H9 (cell line): ENCODE results near the gene FGD5. TPM values are rescaled to one million over a fixed set of nuclear protein-coding genes. Genes with fewer than 3 reads are reported as not detected.

Source experiments
- DNase-seq: peaks from one replicate; pipeline ENCODE4 v3.0.0-alpha.2; 2017
- H2AFZ ChIP-seq: one replicate; pipeline ENCODE4 v1.6.1; 2013; ENCODE audit warnings: mild to moderate bottlenecking, low read length, control low read depth, moderate library complexity
- H2AK5ac ChIP-seq: 2 replicates; pipeline ENCODE4 v1.6.1; 2013; ENCODE audit warnings: low read length, control low read depth, mixed read lengths; ENCODE audit not compliant: insufficient read length
- H2BK120ac ChIP-seq: one replicate; pipeline ENCODE4 v1.6.1; 2013; ENCODE audit warnings: low read depth, mild to moderate bottlenecking, low read length, control low read depth, inconsistent platforms; ENCODE audit not compliant: poor library complexity, severe bottlenecking
- H2BK12ac ChIP-seq: 2 replicates; pipeline ENCODE4 v1.6.1; 2013; ENCODE audit warnings: low read length, control low read depth, mixed read lengths, low read depth; ENCODE audit not compliant: insufficient read length
- H2BK15ac ChIP-seq: 2 replicates; pipeline ENCODE4 v1.6.1; 2013; ENCODE audit warnings: low read depth, low read length, control low read depth
- H2BK20ac ChIP-seq: one replicate; pipeline ENCODE4 v1.6.1; 2013; ENCODE audit warnings: low read depth, mild to moderate bottlenecking, low read length, control low read depth, inconsistent platforms; ENCODE audit not compliant: poor library complexity, severe bottlenecking
- H2BK5ac ChIP-seq: 2 replicates; pipeline ENCODE4 v1.6.1; 2013; ENCODE audit warnings: low read length, control low read depth, mixed read lengths; ENCODE audit not compliant: insufficient read length
- H3K14ac ChIP-seq: 2 replicates; pipeline ENCODE4 v1.6.1; 2013; ENCODE audit warnings: low read length, control low read depth; ENCODE audit not compliant: insufficient read depth
- H3K18ac ChIP-seq: 2 replicates; pipeline ENCODE4 v1.6.1; 2013; ENCODE audit warnings: low read depth, mild to moderate bottlenecking, mixed read lengths, low read length, control low read depth; ENCODE audit not compliant: insufficient read length
- H3K23ac ChIP-seq: 2 replicates; pipeline ENCODE4 v1.6.1; 2013; ENCODE audit warnings: low read length, control low read depth, mixed read lengths, low read depth; ENCODE audit not compliant: insufficient read length
- H3K23me2 ChIP-seq: 2 replicates; pipeline ENCODE4 v1.6.1; 2013; ENCODE audit warnings: low read depth, mild to moderate bottlenecking, mixed read lengths, low read length, control low read depth; ENCODE audit not compliant: insufficient read length, poor library complexity, severe bottlenecking
- H3K27ac ChIP-seq: 2 replicates; pipeline ENCODE4 v1.5.1; 2013; ENCODE audit warnings: low read length, control low read depth, mixed read lengths, low read depth; ENCODE audit not compliant: insufficient read length
- H3K27me3 ChIP-seq: 2 replicates; pipeline ENCODE4 v1.6.1; 2013; ENCODE audit warnings: low read length, control low read depth, inconsistent platforms; ENCODE audit not compliant: insufficient read depth
- H3K4ac ChIP-seq: 2 replicates; pipeline ENCODE4 v1.6.1; 2013; ENCODE audit warnings: low read depth, mild to moderate bottlenecking, control low read depth, inconsistent platforms, low read length, moderate library complexity
- H3K4me1 ChIP-seq: 2 replicates; pipeline ENCODE4 v1.6.1; 2013; ENCODE audit warnings: low read length, control low read depth, inconsistent platforms; ENCODE audit not compliant: insufficient read depth
- H3K4me2 ChIP-seq: 2 replicates; pipeline ENCODE4 v1.6.1; 2013; ENCODE audit warnings: low read length, control low read depth, mixed read lengths; ENCODE audit not compliant: insufficient read length, insufficient read depth
- H3K56ac ChIP-seq: 2 replicates; pipeline ENCODE4 v1.6.1; 2013; ENCODE audit warnings: low read depth, mild to moderate bottlenecking, mixed read lengths, low read length, control low read depth; ENCODE audit not compliant: insufficient read length
- H3K79me1 ChIP-seq: 2 replicates; pipeline ENCODE4 v1.6.1; 2013; ENCODE audit warnings: low read depth, mild to moderate bottlenecking, moderate library complexity, low read length, control low read depth, inconsistent platforms; ENCODE audit not compliant: insufficient read depth, poor library complexity, severe bottlenecking
- H3K79me2 ChIP-seq: 2 replicates; pipeline ENCODE4 v1.6.1; 2013; ENCODE audit warnings: low read length, control low read depth, inconsistent platforms; ENCODE audit not compliant: insufficient read depth
- H3K9ac ChIP-seq: 2 replicates; pipeline ENCODE4 v1.6.1; 2013; ENCODE audit warnings: low read length, control low read depth, mixed read lengths; ENCODE audit not compliant: insufficient read length; ENCODE audit errors: extremely low read depth
- H3K9me3 ChIP-seq: one replicate; pipeline ENCODE4 v1.6.1; 2013; ENCODE audit warnings: low read depth, low read length, inconsistent platforms; ENCODE audit not compliant: control insufficient read depth
- H3T11ph ChIP-seq: one replicate; pipeline ENCODE4 v1.6.1; 2013; ENCODE audit warnings: mild to moderate bottlenecking, low read length, control low read depth, inconsistent platforms
- H4K20me1 ChIP-seq: one replicate; pipeline ENCODE4 v1.6.1; 2013; ENCODE audit not compliant: control insufficient read depth, insufficient read length, insufficient read depth
- H4K5ac ChIP-seq: 2 replicates; pipeline ENCODE4 v1.6.1; 2013; ENCODE audit warnings: low read depth, mild to moderate bottlenecking, mixed read lengths, low read length, control low read depth; ENCODE audit not compliant: insufficient read length
- H4K8ac ChIP-seq: replicated peaks from 2 replicates; pipeline ENCODE4 v1.6.1; 2013; ENCODE audit warnings: low read length, control low read depth, mixed read lengths, low read depth; ENCODE audit not compliant: insufficient read length
- H4K91ac ChIP-seq: 2 replicates; pipeline ENCODE4 v1.6.1; 2013; ENCODE audit warnings: low read depth, mild to moderate bottlenecking, moderate library complexity, mixed read lengths, low read length, control low read depth; ENCODE audit not compliant: insufficient read length
- H3K27ac Mint-ChIP-seq, 3 experiments: 2 replicates in 2 of 3; 3 replicates in 1 of 3; pipeline ENCODE4 v1.8.0; 2020 to 2021; ENCODE audit warnings: mixed read lengths in 3 of 3, mild to moderate bottlenecking in 1 of 3, moderate library complexity in 1 of 3
- H3K27me3 Mint-ChIP-seq: 2 replicates; pipeline ENCODE4 v1.8.0; 2021; ENCODE audit warnings: low read depth, mild to moderate bottlenecking, moderate library complexity, mixed read lengths
- H3K36me3 Mint-ChIP-seq, 3 experiments: 2 replicates in 2 of 3; 3 replicates in 1 of 3; pipeline ENCODE4 v1.8.0; 2020 to 2021; ENCODE audit warnings: low read depth in 3 of 3, mixed read lengths in 3 of 3; ENCODE audit not compliant: insufficient read depth in 1 of 3
- H3K4me1 Mint-ChIP-seq, 2 experiments: 2 replicates each; pipeline ENCODE4 v1.8.0; 2020; ENCODE audit warnings: mixed read lengths in 2 of 2
- H3K4me3 Mint-ChIP-seq, 2 experiments: 2 replicates in 1 of 2; 3 replicates in 1 of 2; pipeline ENCODE4 v1.8.0; 2020 to 2021; ENCODE audit warnings: mild to moderate bottlenecking in 2 of 2, mixed read lengths in 2 of 2, moderate library complexity in 1 of 2
- H3K9me3 Mint-ChIP-seq, 2 experiments: 2 replicates in 1 of 2; 3 replicates in 1 of 2; pipeline ENCODE4 v1.8.0; 2020; ENCODE audit warnings: mild to moderate bottlenecking in 2 of 2, mixed read lengths in 2 of 2, moderate library complexity in 1 of 2
- CTCF ChIP-seq: fragments of 200-600 bp; sonication (generic); conservative IDR thresholded peaks from 3 replicates; pipeline ENCODE4 v1.8.0; 2021; ENCODE audit warnings: antibody characterized with exemption, mild to moderate bottlenecking
- WGBS: extraction: QIAGEN DNeasy Blood & Tissue Kit; methylation state at CpG from one replicate; pipeline ENCODE4 v1.1.7; 2013; ENCODE audit warnings: missing lambda C conversion rate, low lambda C conversion rate, mixed read lengths; ENCODE audit not compliant: insufficient read length; ENCODE audit errors: extremely low coverage; 5-methylcytosine and 5-hydroxymethylcytosine counted together
- total RNA-seq: library from RNA; stranded (reverse); gene quantifications from 2 replicates; pipeline ENCODE4 v1.2.1, GENCODE V29; 2021

The FGD5 gene
- total RNA-seq, 1 experiment from 2014 or later = 7.8 TPM

DNA sequence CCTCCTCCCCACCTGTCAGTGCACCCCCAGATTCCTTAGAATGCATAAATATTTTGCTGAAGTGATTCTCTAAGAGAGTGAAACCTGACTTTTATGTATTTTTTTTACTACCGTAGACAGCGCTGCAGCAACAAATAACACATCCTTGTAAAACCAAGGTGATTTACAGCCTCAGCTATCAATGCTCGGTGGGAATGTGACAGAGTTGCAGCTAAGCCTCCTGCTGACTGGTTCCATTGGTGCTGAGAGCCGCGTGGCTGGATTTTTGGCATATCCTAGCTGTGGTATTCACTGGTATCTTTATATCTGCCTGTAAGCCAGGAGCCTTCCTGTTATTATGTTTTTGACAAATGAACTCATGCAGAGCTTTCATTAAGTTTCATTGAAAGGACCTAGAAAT lies 11.0 kb downstream of the FGD5 start:
- H3K27me3 ChIP-seq = no peaks in the 10 kb centered on the region
- H3K9me3 Mint-ChIP-seq = no peaks in the 10 kb centered on the region
- WGBS = no CpG with 5 or more reads among the region's 5 CpGs

More for the DNA sequence above, 11.0 kb downstream of the FGD5 start:
- no peak overlapping the region for H2BK15ac ChIP-seq
- H3K14ac ChIP-seq = no peak overlapping the region
- no peak overlapping the region for H3K9ac ChIP-seq
- H3K4ac ChIP-seq = no peak overlapping the region
- no peak overlapping the region for H3K4me3 Mint-ChIP-seq
- no peaks in the 10 kb centered on the region for H4K20me1 ChIP-seq
- peaks cover 2% of the 10 kb centered on the region for H3K27me3 Mint-ChIP-seq
- no peaks in the 10 kb centered on the region; a peak in 1 of 7 replicates for H3K36me3 Mint-ChIP-seq
- no peak overlapping the region for H4K5ac ChIP-seq
- H4K8ac ChIP-seq = no peak overlapping the region
- H4K91ac ChIP-seq = no peak overlapping the region
- no peak overlapping the region for H3K56ac ChIP-seq
- no peak overlapping the region for H2BK5ac ChIP-seq
- no peak overlapping the region for H2BK120ac ChIP-seq
- H3K27ac Mint-ChIP-seq = no peak overlapping the region
- peaks cover 3% of the 10 kb centered on the region for H3K4me1 ChIP-seq
- no peak overlapping the region for H3K23ac ChIP-seq
- no peaks in the 10 kb centered on the region for H3K79me2 ChIP-seq
- H3K4me1 Mint-ChIP-seq = peaks cover 10 to 28% of the 10 kb centered on the region in 2 experiments
- H2BK20ac ChIP-seq = no peak overlapping the region
- no peaks in the 10 kb centered on the region for H3K23me2 ChIP-seq
- H3K27ac ChIP-seq = no peak overlapping the region
- H2AFZ ChIP-seq = no peak overlapping the region
- H2AK5ac ChIP-seq = no peak overlapping the region
- no peak overlapping the region for H3K18ac ChIP-seq
- DNase-seq = no peak
- H3K79me1 ChIP-seq = no peaks in the 10 kb centered on the region
- TF ChIP-seq CTCF = no peak
- H3K9me3 ChIP-seq = no peaks in the 10 kb centered on the region
- no peak overlapping the region for H3K4me2 ChIP-seq
- H2BK12ac ChIP-seq = no peak overlapping the region
- H3T11ph ChIP-seq = no peak overlapping the region
